ENCODE data around the gene TBL1X. TPM values are rescaled to one million over a fixed set of nuclear protein-coding genes. Genes with fewer than 3 reads are reported as not detected.

TBL1X gene
- total and polyA plus RNA-seq, 7 donors = 2.0 to 17.6 (median 7.8) TPM

DNA sequence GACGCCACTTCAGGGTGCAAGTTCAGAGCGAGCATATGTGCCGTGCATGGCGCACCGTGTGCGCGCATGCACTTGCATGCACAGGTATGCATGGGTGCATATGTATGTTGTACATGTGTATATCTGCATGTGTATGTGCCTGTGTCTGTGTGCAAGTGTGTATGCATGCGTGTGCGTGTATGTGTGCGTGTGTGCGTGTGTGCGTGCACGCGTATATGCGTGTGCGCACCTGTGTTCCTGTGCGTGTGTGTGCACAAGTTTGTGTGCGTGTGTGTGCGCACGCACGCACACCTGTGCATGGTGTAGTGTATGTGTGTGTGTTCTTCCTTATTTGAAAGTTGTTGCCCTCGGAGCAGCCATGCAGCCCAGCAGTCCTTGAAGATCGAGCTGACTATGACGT lies 224.0 kb downstream of the TBL1X start:
- Histone ChIP-seq H3K27ac (no peak overlapping the region), H3K27me3 (ENCODE audit: insufficient read depth in 3 of 3, low read length in 2 of 3) (no peaks in the 10 kb centered on the region), H3K36me3 (ENCODE audit: insufficient read depth in 1 of 2, low read depth in 1 of 2) (peaks cover 0 to 46% of the 10 kb centered on the region in 2 donors), H3K9me3 (no peaks in the 10 kb centered on the region), H3K4me3 (no peak overlapping the region), H3K4me1 (no peaks in the 10 kb centered on the region)
- DNase-seq = no peak
- WGBS, 3 donors = 96 to 99% (median 97%) methylated on average over 22 to 24 of the region's 24 CpGs
- no peak for ATAC-seq
- intact Hi-C loops (cut with DNase I) = no loop called here
- TF ChIP-seq, protein P1, sequence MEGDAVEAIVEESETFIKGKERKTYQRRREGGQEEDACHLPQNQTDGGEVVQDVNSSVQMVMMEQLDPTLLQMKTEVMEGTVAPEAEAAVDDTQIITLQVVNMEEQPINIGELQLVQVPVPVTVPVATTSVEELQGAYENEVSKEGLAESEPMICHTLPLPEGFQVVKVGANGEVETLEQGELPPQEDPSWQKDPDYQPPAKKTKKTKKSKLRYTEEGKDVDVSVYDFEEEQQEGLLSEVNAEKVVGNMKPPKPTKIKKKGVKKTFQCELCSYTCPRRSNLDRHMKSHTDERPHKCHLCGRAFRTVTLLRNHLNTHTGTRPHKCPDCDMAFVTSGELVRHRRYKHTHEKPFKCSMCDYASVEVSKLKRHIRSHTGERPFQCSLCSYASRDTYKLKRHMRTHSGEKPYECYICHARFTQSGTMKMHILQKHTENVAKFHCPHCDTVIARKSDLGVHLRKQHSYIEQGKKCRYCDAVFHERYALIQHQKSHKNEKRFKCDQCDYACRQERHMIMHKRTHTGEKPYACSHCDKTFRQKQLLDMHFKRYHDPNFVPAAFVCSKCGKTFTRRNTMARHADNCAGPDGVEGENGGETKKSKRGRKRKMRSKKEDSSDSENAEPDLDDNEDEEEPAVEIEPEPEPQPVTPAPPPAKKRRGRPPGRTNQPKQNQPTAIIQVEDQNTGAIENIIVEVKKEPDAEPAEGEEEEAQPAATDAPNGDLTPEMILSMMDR (IDR thresholded peaks at IDR 0.05) = no peak

DNA sequence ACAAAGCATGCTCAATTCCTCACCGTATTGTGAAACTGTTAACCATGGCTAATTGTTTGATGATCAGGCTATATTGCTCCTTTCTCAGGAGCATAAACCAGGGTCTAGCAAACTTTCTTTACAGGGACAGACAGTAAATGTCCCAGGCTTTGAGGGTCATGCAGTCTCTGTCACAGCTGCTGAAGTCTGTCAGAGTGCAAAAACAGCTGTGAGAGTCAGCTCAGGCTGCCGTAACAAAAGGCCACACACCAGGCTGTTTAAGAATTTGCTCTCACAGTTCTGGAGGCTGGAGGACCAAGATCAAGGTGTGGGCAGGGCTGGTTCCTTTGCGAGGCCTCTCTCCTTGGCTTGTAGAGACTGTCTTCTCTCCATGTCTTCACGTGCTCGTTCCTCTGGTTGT lies 225.2 kb downstream of the TBL1X start:
- no peaks in the 10 kb centered on the region for H3K27me3 ChIP-seq (ENCODE audit: insufficient read depth in 3 of 3, low read length in 2 of 3)
- peaks cover 2% of the 10 kb centered on the region for H3K4me1 ChIP-seq
- intact Hi-C loops (cut with DNase I) = no loop called here
- 59 to 77% (median 76%) methylated on average over 4 to 5 of the region's 5 CpGs for WGBS, 3 donors
- no peak overlapping the region for H3K4me3 ChIP-seq
- H3K36me3 ChIP-seq (ENCODE audit: insufficient read depth in 1 of 2, low read depth in 1 of 2) = peaks cover 0 to 48% of the 10 kb centered on the region in 2 donors
- DNase-seq (no peak), ATAC-seq (no peak)
- TF ChIP-seq, protein P1 (IDR thresholded peaks at IDR 0.05) = no peak
- no peak overlapping the region for H3K27ac ChIP-seq
- H3K9me3 ChIP-seq = no peaks in the 10 kb centered on the region

DNA sequence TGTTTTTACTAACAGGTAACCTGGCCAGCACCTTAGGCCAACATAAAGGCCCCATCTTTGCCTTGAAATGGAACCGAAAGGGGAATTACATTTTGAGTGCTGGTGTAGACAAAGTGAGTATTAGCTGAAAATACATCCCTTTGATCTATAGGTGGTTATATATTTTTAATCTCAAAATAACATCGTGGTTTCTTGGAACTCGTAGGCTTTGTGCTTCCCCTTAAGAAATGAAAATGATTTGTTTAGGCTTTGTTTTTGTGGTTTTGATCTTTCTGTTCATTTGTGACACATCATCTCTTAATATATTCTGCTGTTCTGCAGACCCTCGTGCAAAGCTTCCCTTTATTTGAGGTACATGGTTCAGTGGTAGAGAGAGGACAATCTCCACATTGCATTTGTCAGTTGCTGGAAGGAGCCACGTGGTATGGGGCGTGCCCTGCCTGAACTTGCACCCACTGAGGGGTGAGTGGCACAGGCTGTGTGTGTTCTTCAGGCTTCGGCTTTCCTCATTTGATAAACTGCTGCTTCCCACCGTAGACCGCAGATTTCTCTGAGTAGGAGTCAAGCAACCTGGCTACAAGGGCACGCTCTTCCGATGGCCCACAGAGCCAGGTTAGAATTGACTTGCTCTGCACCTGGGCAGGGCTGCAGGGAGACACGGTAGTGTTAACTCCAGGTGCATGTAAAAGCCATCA lies 228.6 kb downstream of the TBL1X start:
- Histone ChIP-seq H3K36me3 (ENCODE audit: insufficient read depth in 1 of 2, low read depth in 1 of 2) (peaks cover 0 to 40% of the 10 kb centered on the region in 2 donors), H3K9me3 (no peaks in the 10 kb centered on the region), H3K27ac (no peak overlapping the region), H3K4me1 (peaks cover 5% of the 10 kb centered on the region), H3K27me3 (ENCODE audit: insufficient read depth in 3 of 3, low read length in 2 of 3) (no peaks in the 10 kb centered on the region), H3K4me3 (no peak overlapping the region)
- DNase-seq (no peak), ATAC-seq (no peak)
- intact Hi-C loops (cut with DNase I) = no loop called here
- WGBS, 3 donors = 86 to 94% (median 94%) methylated on average over 12 of the region's 12 CpGs
- TF ChIP-seq, protein P1 (IDR thresholded peaks at IDR 0.05) = no peak

DNA sequence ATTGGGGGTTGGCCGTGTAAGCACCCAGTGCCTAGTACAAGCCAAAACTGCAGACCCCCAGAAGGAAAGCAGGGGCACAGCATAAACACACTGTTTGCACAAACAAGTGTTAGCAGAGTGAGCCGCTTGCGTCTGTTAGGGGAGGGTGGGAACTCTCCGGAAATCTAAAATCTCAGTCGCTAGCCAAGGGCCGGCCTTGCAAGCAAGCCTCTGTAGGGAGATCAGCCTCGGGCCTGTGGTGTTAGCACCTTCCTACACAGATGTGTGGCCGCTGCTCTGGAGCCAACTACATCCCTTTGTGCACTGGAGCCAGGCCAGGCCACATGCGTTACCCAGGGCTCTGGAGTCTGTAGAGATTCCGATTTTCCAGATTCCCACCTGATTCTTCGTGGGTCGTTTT lies 233.7 kb downstream of the TBL1X start:
- H3K4me3 ChIP-seq = no peak overlapping the region
- H3K27ac ChIP-seq = no peak overlapping the region
- peaks cover 0 to 9% of the 10 kb centered on the region in 2 donors for H3K36me3 ChIP-seq (ENCODE audit: insufficient read depth in 1 of 2, low read depth in 1 of 2)
- peaks cover 5% of the 10 kb centered on the region for H3K4me1 ChIP-seq
- WGBS, 3 donors = 80 to 84% (median 83%) methylated on average over 10 to 12 of the region's 12 CpGs
- TF ChIP-seq, protein P1 (IDR thresholded peaks at IDR 0.05) = no peak
- no peak for DNase-seq
- no peaks in the 10 kb centered on the region for H3K9me3 ChIP-seq
- intact Hi-C loops (cut with DNase I) = no loop called here
- no peak for ATAC-seq
- no peaks in the 10 kb centered on the region for H3K27me3 ChIP-seq (ENCODE audit: insufficient read depth in 3 of 3, low read length in 2 of 3)

DNA sequence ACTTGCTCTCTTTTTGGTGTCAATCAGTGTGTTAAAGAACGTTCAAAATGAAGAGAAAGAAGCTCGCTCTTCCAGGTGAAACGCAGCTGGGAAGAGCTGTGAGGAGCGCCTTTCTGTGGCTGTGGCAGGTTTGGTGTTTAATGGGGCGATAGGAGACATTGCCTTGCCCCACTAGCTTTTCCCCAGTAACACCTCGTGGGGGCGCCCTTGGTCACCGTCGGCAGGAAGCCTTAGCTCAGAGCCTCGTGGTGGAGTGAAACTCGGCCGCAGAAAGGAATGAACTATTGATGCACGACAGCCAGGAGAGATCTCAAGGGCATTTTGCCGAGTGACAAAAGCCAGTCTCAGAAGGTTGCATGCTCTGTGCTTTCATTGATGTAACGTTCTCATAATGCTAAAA lies 235.7 kb downstream of the TBL1X start:
- Histone ChIP-seq H3K36me3 (ENCODE audit: insufficient read depth in 1 of 2, low read depth in 1 of 2) (peaks cover 0 to 3% of the 10 kb centered on the region in 2 donors), H3K4me3 (no peak overlapping the region), H3K9me3 (no peaks in the 10 kb centered on the region), H3K4me1 (no peaks in the 10 kb centered on the region), H3K27ac (no peak overlapping the region), H3K27me3 (ENCODE audit: insufficient read depth in 3 of 3, low read length in 2 of 3) (no peaks in the 10 kb centered on the region)
- no peak for ATAC-seq
- intact Hi-C loops (cut with DNase I) = loop anchor here (10.0 kb wide), 5 partner anchors 236 to 956 kb away; partner anchors contain the start of gene TBL1X (in 1 of the 2)
- TF ChIP-seq, protein P1 (IDR thresholded peaks at IDR 0.05) = no peak
- no peak for DNase-seq
- WGBS, 3 donors = 80 to 91% (median 88%) methylated on average over 15 of the region's 15 CpGs
